Ramos (cell line): ENCODE results near the gene UCKL1.

Experiments
- in situ Hi-C: fragments of 300-500 bp; cut with MboI; formaldehyde crosslinking; loops from one replicate; pipeline ENCODE4 v1.14.3; 2022; ENCODE audit warnings: low sequenced_read_pairs; ENCODE audit not compliant: unreplicated experiment

Gene UCKL1

GRCh38 chr20:63945031-63945658 is 11.1 kb downstream of the UCKL1 start:
- in situ Hi-C loops, result no loop called here

- in situ Hi-C loops, result no loop called here
These were observed 11.9 kb downstream of the UCKL1 start for GRCh38 chr20:63944078-63944941.

- in situ Hi-C loops, result no loop called here
These were observed 12.5 kb downstream of the UCKL1 start for GRCh38 chr20:63943808-63944077.

- in situ Hi-C loops, result no loop called here
These were observed 13.0 kb downstream of the UCKL1 start for GRCh38 chr20:63942969-63943807.

GRCh38 chr20:63942250-63942951 is 13.8 kb downstream of the UCKL1 start:
- in situ Hi-C loops, result no loop called here

- in situ Hi-C loops, result no loop called here
These were observed 14.7 kb downstream of the UCKL1 start for GRCh38 chr20:63941282-63942081.

GRCh38 chr20:63940472-63941266 is 15.5 kb downstream of the UCKL1 start:
- in situ Hi-C loops, result no loop called here

- in situ Hi-C loops, result no loop called here
These were observed 16.1 kb downstream of the UCKL1 start for GRCh38 chr20:63940071-63940471.

GRCh38 chr20:63939061-63939935 is 16.9 kb downstream of the UCKL1 start:
- in situ Hi-C loops, result no loop called here

- in situ Hi-C loops, result no loop called here
These were observed 18.6 kb downstream of the UCKL1 start for GRCh38 chr20:63937596-63937995.

GRCh38 chr20:63935447-63935846 is 20.8 kb downstream of the UCKL1 start:
- in situ Hi-C loops, result no loop called here

GRCh38 chr20:63934271-63935068 is 21.7 kb downstream of the UCKL1 start:
- in situ Hi-C loops, result no loop called here

- in situ Hi-C loops, result no loop called here
These were observed 22.6 kb downstream of the UCKL1 start for GRCh38 chr20:63933646-63934045.

- in situ Hi-C loops, result no loop called here
These were observed 23.5 kb downstream of the UCKL1 start for GRCh38 chr20:63932606-63933160.

- in situ Hi-C loops, result no loop called here
These were observed 24.5 kb downstream of the UCKL1 start for GRCh38 chr20:63931735-63932134.

- in situ Hi-C loops, result no loop called here
These were observed 25.2 kb downstream of the UCKL1 start for GRCh38 chr20:63930971-63931553.
